HepG2 (cell line): Measurements from ENCODE around the gene RPL34. TPM values are rescaled to one million over a fixed set of nuclear protein-coding genes. Genes with fewer than 3 reads are reported as not detected.

Source experiments
- EP300 ChIP-seq, 3 experiments: sonication (generic) in 1 of 3; formaldehyde crosslinking in 1 of 3; IDR thresholded peaks; 2 replicates each; pipeline versions ENCODE4 v1.5.1 to v1.6.1; 2011 to 2020; ENCODE audit warnings: low read depth in 2 of 3, low read length in 2 of 3, borderline replicate concordance in 1 of 3, improper control_type of control experiment in 1 of 3, mild to moderate bottlenecking in 1 of 3, missing genetic modification reagents in 1 of 3, moderate library complexity in 1 of 3
- HDAC6 ChIP-seq: fragments of 200-600 bp; sonication (generic); IDR thresholded peaks from 2 replicates; pipeline ENCODE4 v1.7.0; 2017; ENCODE audit warnings: mild to moderate bottlenecking, antibody characterized with exemption, low read length, low read depth
- HHEX ChIP-seq: IDR thresholded peaks from 2 replicates; pipeline ENCODE4 v1.6.1; 2016; ENCODE audit warnings: control low read depth
- RBAK ChIP-seq: sonication (generic); formaldehyde crosslinking; IDR thresholded peaks from 2 replicates; pipeline ENCODE4 v1.5.1; 2020; ENCODE audit warnings: mild to moderate bottlenecking, missing genetic modification reagents
- REPIN1 ChIP-seq: sonication (generic); formaldehyde crosslinking; IDR thresholded peaks from 2 replicates; pipeline ENCODE4 v1.8.0; 2022; ENCODE audit warnings: missing genetic modification reagents, low read depth, mild to moderate bottlenecking, borderline replicate concordance
- RFX3 ChIP-seq: IDR thresholded peaks from 2 replicates; pipeline ENCODE4 v1.6.1; 2016; ENCODE audit warnings: missing biosample characterization, missing genetic modification reagents
- RXRA ChIP-seq: sonication (generic); formaldehyde crosslinking; IDR thresholded peaks from 2 replicates; pipeline ENCODE4 v1.5.1; 2020; ENCODE audit warnings: missing genetic modification reagents
- ZFP36L1 ChIP-seq: sonication (generic); formaldehyde crosslinking; IDR thresholded peaks from 2 replicates; pipeline ENCODE4 v1.8.0; 2022; ENCODE audit warnings: mild to moderate bottlenecking, missing genetic modification reagents, moderate library complexity
- ZNF335 ChIP-seq: sonication (generic); formaldehyde crosslinking; IDR thresholded peaks from 2 replicates; pipeline ENCODE4 v1.4.0; 2020; ENCODE audit warnings: missing genetic modification reagents
- ZNF782 ChIP-seq: sonication (generic); formaldehyde crosslinking; IDR thresholded peaks from 2 replicates; pipeline ENCODE4 v1.4.0; 2020; ENCODE audit warnings: missing genetic modification reagents, mild to moderate bottlenecking, borderline replicate concordance
- polyA plus RNA-seq, 8 experiments: library from polyadenylated mRNA; depleted of rRNA in 3 of 8; stranded (reverse) in 7 of 8; unstranded in 1 of 8; fragments of >200 nt; fragmentation: Illumina TruSeq in 4 of 8; extraction: Trizol in 4 of 8; gene quantifications; 2 replicates each; pipeline versions ENCODE4 v1.2.1 to v1.2.3, GENCODE V29; 2011 to 2016; ENCODE audit warnings: low read depth in 4 of 8, missing spikeins in 1 of 8, mixed read lengths in 1 of 8; ENCODE audit not compliant: insufficient read depth in 1 of 8
- total RNA-seq, 5 experiments: library from RNA; depleted of rRNA; stranded (reverse); fragments of >200 nt; fragmentation: Illumina TruSeq; extraction: Trizol; gene quantifications; 2 replicates each; pipeline ENCODE4 v1.2.3, GENCODE V29; 2016; ENCODE audit warnings: low read depth in 1 of 5
- TF ChIP-seq, protein P1 (sequence below): sonication (generic); formaldehyde crosslinking; IDR thresholded peaks from 2 replicates; pipeline ENCODE4 v1.5.0; 2020; ENCODE audit warnings: mild to moderate bottlenecking, missing genetic modification reagents, borderline replicate concordance
- TF ChIP-seq, protein P2 (sequence below): IDR thresholded peaks from 2 replicates; pipeline ENCODE4 v1.6.1; 2016; ENCODE audit warnings: mild to moderate bottlenecking, missing biosample characterization, missing genetic modification reagents
- TF ChIP-seq, protein P3 (sequence below): sonication (generic); formaldehyde crosslinking; IDR thresholded peaks from 2 replicates; pipeline ENCODE4 v1.4.0; 2020; ENCODE audit warnings: missing genetic modification reagents
- TF ChIP-seq, protein P4 (sequence below): IDR thresholded peaks from 2 replicates; pipeline ENCODE4 v1.6.1; 2012; ENCODE audit warnings: inconsistent platforms
- TF ChIP-seq, protein P5 (sequence below): sonication (generic); formaldehyde crosslinking; IDR thresholded peaks from 2 replicates; pipeline ENCODE4 v1.5.0; 2020; ENCODE audit warnings: mild to moderate bottlenecking, missing genetic modification reagents

The RPL34 gene
- total and polyA plus RNA-seq, 2 of the 13 experiments (the other 11 are each of a cell fraction or from before 2014, with no cell fraction given): 2,235 to 3,985 TPM

DNA sequence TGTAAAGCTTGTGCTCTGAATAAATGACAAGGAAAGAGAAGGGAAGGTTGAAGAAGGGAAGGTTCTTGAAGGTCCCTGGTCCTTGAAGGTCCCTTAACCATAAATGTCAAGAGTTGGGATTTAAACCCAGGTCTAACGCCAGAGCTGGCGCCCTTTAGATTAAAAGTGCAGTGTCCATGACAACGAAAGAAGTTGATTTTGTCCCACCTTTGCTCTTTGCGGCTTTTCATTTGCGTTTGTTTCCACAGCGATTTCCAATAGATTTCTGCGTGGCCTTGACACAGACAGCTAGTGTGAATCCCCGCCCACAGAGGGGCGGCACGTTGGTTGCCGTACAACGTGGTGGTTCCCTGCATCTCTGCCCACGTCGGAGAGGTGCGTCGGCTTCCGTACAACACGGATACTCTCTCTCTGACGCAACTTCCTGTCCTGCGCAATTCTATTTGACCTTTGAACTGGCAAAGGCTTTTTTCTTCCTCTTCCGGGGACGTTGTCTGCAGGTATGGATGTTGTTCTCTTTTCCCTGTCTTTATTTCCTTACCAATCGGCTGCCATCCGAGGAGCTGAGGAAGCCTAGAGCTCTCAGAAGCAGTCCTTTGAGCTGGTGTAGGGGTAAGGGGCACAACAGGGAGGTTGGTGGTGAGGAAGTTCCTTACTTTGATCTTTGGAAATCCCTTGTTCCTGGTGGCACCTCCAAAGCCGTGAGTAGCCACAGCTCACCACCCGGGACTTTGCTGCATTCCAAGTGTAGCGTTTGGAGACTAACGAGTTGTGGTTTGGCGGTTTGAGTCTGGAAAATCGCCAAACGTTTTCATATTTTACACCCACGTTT is at the start of gene RPL34 (continued):
- TF ChIP-seq, protein P1, sequence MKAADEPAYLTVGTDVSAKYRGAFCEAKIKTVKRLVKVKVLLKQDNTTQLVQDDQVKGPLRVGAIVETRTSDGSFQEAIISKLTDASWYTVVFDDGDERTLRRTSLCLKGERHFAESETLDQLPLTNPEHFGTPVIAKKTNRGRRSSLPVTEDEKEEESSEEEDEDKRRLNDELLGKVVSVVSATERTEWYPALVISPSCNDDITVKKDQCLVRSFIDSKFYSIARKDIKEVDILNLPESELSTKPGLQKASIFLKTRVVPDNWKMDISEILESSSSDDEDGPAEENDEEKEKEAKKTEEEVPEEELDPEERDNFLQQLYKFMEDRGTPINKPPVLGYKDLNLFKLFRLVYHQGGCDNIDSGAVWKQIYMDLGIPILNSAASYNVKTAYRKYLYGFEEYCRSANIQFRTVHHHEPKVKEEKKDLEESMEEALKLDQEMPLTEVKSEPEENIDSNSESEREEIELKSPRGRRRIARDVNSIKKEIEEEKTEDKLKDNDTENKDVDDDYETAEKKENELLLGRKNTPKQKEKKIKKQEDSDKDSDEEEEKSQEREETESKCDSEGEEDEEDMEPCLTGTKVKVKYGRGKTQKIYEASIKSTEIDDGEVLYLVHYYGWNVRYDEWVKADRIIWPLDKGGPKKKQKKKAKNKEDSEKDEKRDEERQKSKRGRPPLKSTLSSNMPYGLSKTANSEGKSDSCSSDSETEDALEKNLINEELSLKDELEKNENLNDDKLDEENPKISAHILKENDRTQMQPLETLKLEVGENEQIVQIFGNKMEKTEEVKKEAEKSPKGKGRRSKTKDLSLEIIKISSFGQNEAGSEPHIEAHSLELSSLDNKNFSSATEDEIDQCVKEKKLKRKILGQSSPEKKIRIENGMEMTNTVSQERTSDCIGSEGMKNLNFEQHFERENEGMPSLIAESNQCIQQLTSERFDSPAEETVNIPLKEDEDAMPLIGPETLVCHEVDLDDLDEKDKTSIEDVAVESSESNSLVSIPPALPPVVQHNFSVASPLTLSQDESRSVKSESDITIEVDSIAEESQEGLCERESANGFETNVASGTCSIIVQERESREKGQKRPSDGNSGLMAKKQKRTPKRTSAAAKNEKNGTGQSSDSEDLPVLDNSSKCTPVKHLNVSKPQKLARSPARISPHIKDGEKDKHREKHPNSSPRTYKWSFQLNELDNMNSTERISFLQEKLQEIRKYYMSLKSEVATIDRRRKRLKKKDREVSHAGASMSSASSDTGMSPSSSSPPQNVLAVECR: peak; percentile 86; the same call in 1 of the 2 replicates
- peak; percentile 88; the same call in 1 of the 2 replicates for TF ChIP-seq ZNF335
- 0 out of 2 replicates have a peak, but pooled peaks have one; percentile 8 for TF ChIP-seq HHEX (CRISPR knock-in tag)
- TF ChIP-seq REPIN1 (CRISPR knock-in tag): peak; percentile 79
- 0 out of 4 replicates have a peak, but pooled peaks have one; percentile 5 to 42 for TF ChIP-seq EP300 (IDR thresholded peaks at IDR 0.05; ENCODE audit: low read depth in 2 of 2, low read length in 2 of 2)
- TF ChIP-seq EP300 (CRISPR knock-in tag; IDR thresholded peaks at IDR 0.05; ENCODE audit: borderline replicate concordance): peak; percentile 42; the same call in 1 of the 2 replicates
- TF ChIP-seq RFX3: peak; percentile 67
- TF ChIP-seq, protein P2, sequence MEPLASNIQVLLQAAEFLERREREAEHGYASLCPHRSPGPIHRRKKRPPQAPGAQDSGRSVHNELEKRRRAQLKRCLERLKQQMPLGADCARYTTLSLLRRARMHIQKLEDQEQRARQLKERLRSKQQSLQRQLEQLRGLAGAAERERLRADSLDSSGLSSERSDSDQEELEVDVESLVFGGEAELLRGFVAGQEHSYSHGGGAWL (CRISPR knock-in tag): peak; percentile 51; the same call in 1 of the 2 replicates
- TF ChIP-seq ZFP36L1 (CRISPR knock-in tag): no peak
- TF ChIP-seq RXRA: peak; percentile 49; the same call in 1 of the 2 replicates
- TF ChIP-seq HDAC6: no peak
- TF ChIP-seq, protein P3, sequence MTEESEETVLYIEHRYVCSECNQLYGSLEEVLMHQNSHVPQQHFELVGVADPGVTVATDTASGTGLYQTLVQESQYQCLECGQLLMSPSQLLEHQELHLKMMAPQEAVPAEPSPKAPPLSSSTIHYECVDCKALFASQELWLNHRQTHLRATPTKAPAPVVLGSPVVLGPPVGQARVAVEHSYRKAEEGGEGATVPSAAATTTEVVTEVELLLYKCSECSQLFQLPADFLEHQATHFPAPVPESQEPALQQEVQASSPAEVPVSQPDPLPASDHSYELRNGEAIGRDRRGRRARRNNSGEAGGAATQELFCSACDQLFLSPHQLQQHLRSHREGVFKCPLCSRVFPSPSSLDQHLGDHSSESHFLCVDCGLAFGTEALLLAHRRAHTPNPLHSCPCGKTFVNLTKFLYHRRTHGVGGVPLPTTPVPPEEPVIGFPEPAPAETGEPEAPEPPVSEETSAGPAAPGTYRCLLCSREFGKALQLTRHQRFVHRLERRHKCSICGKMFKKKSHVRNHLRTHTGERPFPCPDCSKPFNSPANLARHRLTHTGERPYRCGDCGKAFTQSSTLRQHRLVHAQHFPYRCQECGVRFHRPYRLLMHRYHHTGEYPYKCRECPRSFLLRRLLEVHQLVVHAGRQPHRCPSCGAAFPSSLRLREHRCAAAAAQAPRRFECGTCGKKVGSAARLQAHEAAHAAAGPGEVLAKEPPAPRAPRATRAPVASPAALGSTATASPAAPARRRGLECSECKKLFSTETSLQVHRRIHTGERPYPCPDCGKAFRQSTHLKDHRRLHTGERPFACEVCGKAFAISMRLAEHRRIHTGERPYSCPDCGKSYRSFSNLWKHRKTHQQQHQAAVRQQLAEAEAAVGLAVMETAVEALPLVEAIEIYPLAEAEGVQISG (CRISPR knock-in tag): peak; percentile 91
- TF ChIP-seq, protein P4, sequence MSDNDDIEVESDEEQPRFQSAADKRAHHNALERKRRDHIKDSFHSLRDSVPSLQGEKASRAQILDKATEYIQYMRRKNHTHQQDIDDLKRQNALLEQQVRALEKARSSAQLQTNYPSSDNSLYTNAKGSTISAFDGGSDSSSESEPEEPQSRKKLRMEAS: peak; percentile 90
- no peak for TF ChIP-seq RBAK (CRISPR knock-in tag)
- TF ChIP-seq, protein P5, sequence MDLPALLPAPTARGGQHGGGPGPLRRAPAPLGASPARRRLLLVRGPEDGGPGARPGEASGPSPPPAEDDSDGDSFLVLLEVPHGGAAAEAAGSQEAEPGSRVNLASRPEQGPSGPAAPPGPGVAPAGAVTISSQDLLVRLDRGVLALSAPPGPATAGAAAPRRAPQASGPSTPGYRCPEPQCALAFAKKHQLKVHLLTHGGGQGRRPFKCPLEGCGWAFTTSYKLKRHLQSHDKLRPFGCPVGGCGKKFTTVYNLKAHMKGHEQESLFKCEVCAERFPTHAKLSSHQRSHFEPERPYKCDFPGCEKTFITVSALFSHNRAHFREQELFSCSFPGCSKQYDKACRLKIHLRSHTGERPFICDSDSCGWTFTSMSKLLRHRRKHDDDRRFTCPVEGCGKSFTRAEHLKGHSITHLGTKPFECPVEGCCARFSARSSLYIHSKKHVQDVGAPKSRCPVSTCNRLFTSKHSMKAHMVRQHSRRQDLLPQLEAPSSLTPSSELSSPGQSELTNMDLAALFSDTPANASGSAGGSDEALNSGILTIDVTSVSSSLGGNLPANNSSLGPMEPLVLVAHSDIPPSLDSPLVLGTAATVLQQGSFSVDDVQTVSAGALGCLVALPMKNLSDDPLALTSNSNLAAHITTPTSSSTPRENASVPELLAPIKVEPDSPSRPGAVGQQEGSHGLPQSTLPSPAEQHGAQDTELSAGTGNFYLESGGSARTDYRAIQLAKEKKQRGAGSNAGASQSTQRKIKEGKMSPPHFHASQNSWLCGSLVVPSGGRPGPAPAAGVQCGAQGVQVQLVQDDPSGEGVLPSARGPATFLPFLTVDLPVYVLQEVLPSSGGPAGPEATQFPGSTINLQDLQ (CRISPR knock-in tag): no peak
- no peak; the same call in 1 of the 2 replicates for TF ChIP-seq ZNF782
